IPS-NIHi7 (cell line): ENCODE measurements around the gene TCIRG1.
"Not testable (repeated sequence)": the region's sequence is repeated elsewhere in the genome, so short reads cannot be mapped to it uniquely, and the experiment has no call there.

Experiments used
- DNase-seq: peaks from one replicate; pipeline ENCODE4 v3.0.0; 2012; ENCODE audit warnings: mixed read lengths; ENCODE audit errors: extremely low spot score

The TCIRG1 gene

GRCh38 chr11:68082481-68082880, 43.7 kb downstream of the TCIRG1 start:
- DNase-seq, result no peak

- no peak for DNase-seq
Measured at GRCh38 chr11:68083517-68083916, 44.7 kb downstream of the TCIRG1 start.

- no peak for DNase-seq
Measured at GRCh38 chr11:68089679-68090078, 50.9 kb downstream of the TCIRG1 start.

GRCh38 chr11:68090287-68090686, 51.5 kb downstream of the TCIRG1 start:
- no peak for DNase-seq

GRCh38 chr11:68090706-68091105, 51.9 kb downstream of the TCIRG1 start:
- DNase-seq, result no peak

DNA sequence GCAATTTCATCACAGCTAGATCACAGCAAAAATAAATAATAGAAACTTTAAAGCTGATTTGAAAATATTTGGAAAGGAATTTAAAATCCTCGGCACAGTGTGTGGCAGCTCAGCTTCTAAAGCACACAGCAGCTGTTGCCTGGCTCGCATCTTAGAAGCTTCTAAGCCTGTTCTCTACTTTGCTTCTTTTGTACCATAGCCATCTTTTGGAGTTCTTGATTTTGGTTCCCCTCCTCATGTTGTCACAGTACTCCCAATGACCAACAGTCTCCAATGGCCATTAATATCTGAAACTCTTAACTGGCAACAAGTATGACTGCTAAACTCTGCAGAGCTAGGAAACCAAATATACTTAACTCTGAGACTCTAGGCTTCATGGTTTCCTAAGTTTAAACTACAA, 53.6 kb downstream of the TCIRG1 start:
- DNase-seq, result no peak

DNA sequence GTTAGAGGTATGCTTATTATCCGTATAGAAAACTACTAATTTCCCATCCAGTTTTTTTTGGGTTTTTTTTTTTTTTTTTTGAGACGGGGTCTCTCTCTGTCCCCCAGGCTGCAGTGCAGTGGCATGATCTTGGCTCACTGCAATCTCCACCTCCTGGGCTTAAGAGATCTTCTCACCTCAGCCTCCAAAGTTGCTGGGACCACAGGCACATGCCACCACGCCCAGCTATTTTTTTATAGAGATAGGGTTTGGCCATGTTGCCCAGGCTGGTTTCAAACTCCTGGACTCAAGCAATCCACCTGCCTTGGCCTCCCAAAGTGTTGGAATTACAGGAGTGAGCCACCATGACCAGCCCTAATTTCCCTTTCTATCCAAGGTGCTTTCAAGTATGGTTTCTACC, 54.1 kb downstream of the TCIRG1 start:
- DNase-seq, result not testable (repeated sequence)

GRCh38 chr11:68093565-68093964, 54.7 kb downstream of the TCIRG1 start:
- DNase-seq, result no peak

GRCh38 chr11:68096962-68097361, 58.1 kb downstream of the TCIRG1 start:
- DNase-seq, result no peak

GRCh38 chr11:68099057-68099456, 60.2 kb downstream of the TCIRG1 start:
- no peak for DNase-seq

DNA sequence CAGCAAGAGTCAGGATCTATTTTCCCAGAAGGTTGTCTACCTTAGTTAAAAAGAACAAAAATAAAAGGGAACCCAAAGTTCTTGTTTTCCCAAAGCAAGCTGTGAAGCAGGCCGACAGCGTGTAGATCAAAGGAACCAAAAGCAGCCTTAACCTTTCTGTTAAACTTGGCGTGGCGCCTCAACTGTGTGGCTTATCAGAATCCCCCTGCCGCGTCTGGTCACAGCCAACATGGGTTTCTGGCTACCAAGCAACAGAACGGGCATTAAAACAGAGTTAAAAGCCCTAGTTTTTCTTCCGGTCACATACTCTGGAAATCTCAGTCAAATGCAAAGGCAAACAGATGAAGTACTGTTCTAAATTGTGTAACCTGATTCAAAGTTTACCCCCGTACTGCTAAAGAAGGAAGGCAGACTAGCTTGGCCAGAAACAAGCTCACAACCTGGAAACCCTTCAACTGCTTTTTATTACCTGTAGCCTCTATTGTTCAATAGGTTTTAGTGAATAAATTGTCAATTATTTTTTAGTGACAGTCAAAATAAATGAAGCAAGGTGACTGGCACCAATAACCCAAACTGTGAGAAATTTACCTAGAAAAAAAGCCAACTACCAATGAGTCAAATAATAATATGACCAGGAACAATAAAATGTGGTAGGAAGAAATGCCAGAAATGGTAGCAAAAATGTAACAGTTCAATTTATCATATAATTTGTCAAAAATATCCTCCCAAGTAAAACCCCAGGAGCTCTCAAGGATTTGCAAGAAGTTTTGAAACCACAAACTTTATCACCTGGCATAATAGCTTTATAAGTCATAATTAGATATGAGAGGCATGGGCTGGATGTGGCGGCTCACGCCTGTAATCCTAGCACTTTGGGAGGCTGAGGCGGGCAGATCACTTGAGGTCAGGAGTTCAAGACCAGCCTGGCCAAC, 60.9 kb downstream of the TCIRG1 start:
- no peak for DNase-seq
